Measurements from ENCODE around the gene GALNT18. TPM values are rescaled to one million over a fixed set of nuclear protein-coding genes. Genes with fewer than 3 reads are reported as not detected.

GALNT18 gene
- total and polyA plus RNA-seq, 9 donors, result 3.0 to 13.2 (median 7.7) TPM

DNA sequence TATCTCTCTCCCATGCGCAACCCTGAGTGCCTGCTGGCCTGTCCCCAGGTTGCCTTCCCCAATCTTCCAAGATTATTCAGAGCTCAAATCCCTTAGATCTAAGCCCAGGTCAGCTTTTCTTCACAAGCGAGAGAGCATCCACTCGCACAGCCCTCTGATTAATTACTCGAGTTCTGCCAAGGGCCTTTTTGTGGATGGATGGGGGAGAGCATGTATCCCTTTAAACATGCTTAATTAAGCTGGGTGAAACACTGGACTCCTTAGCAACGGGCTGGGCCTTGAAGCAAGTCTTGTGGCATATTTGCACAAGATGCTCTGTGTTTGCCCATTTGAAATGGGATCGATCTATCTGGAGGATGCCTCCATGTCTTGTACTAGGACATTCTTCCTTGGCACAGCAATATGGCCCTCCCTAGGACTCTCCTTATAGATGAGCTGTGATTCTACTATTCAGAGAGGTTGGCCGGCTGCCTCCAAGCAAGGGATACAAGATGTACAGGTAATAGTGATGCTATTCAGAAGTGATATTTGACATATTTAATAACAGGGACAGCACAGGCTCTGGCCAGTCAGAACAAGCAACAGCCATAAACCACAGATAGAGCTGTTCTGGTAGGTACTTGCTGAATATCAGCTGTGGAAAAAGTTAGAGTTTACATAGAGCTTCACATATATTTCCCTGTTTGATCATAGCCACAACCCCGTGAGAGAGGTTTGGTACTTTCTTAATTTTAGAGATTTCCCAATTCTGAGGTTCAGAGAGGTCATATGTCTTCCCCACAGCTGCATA is 394.3 kb downstream of the GALNT18 start:
- 89 to 93% (median 93%) methylated on average over 8 of the region's 8 CpGs for WGBS, 3 donors
- Histone ChIP-seq H3K27me3 (no peaks in the 10 kb centered on the region), H3K9me3 (no peaks in the 10 kb centered on the region), H3K27ac (no peak overlapping the region), H3K36me3 (no peaks in the 10 kb centered on the region), H3K4me1 (ENCODE audit: insufficient read depth) (no peaks in the 10 kb centered on the region), H3K4me3 (no peak overlapping the region)
- TF ChIP-seq, protein P1, sequence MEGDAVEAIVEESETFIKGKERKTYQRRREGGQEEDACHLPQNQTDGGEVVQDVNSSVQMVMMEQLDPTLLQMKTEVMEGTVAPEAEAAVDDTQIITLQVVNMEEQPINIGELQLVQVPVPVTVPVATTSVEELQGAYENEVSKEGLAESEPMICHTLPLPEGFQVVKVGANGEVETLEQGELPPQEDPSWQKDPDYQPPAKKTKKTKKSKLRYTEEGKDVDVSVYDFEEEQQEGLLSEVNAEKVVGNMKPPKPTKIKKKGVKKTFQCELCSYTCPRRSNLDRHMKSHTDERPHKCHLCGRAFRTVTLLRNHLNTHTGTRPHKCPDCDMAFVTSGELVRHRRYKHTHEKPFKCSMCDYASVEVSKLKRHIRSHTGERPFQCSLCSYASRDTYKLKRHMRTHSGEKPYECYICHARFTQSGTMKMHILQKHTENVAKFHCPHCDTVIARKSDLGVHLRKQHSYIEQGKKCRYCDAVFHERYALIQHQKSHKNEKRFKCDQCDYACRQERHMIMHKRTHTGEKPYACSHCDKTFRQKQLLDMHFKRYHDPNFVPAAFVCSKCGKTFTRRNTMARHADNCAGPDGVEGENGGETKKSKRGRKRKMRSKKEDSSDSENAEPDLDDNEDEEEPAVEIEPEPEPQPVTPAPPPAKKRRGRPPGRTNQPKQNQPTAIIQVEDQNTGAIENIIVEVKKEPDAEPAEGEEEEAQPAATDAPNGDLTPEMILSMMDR (IDR thresholded peaks at IDR 0.05), result no peak
- TF ChIP-seq POLR2A (IDR thresholded peaks at IDR 0.05) (no peak), EP300 (IDR thresholded peaks at IDR 0.05) (no peak)
- intact Hi-C loops (cut with DNase I), result no loop called here
- no peak for DNase-seq

Small RNAs within 50 kb of the gene (microRNA-seq; reads per million reads assigned to microRNA genes)
- gene MIR4299, result 0 reads per million in 3 donors

Small RNAs within 50 kb of the gene (small RNA-seq; reads per million reads assigned to genes)
- not detected for gene MIR4299

Other genes starting within 250 kb of the GALNT18 start
- gene USP47, start 220.0 kb upstream of the GALNT18 start, total RNA-seq, result 10 to 100 TPM; 43.9 to 70.5 (median 52.1) TPM
- gene USP47, start 220.0 kb upstream of the GALNT18 start, polyA plus RNA-seq, result 10 to 100 TPM; 26.5 to 27.1 TPM

Measured in ovary (tissue), 9 donors.